Measurements from ENCODE around the gene IGFL1. TPM values are rescaled to one million over a fixed set of nuclear protein-coding genes. Genes with fewer than 3 reads are reported as not detected.
"Not testable (repeated sequence)": the region's sequence is repeated elsewhere in the genome, so short reads cannot be mapped to it uniquely, and the experiment has no call there.

The IGFL1 gene
- total and polyA plus RNA-seq, 4 donors = not detected

DNA sequence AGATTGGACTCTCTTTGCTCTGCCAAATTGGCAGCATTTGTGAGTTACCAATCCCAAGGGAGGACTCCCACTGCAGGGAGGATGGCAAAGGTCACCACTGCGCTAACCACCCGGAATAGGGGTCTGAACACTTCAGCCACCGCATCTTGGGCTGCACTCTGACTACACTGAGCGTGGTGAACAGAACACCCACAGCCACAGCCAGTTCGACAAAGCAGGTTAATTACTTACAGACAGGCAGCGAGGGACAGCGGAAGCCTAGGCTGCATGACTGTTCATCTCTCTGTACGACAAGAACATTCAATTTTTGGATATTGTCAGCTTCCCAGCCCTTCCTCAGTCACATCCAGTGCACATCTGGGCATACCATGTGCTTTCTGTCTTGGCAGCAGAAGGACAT lies 21.7 kb upstream of the IGFL1 start:
- DNase-seq; H3K27me3 ChIP-seq (ENCODE audit: control insufficient read depth in 1 of 2, insufficient read depth in 2 of 2, low read length in 1 of 2); H3K9me3 ChIP-seq (ENCODE audit: control insufficient read depth, low read length); ATAC-seq (ENCODE audit: low FRiP score); H3K27ac ChIP-seq (ENCODE audit: low read depth in 1 of 2, low read length in 2 of 2); intact Hi-C loops (cut with DNase I); H3K36me3 ChIP-seq (ENCODE audit: control insufficient read depth in 1 of 2, insufficient read depth in 2 of 2, low read length in 1 of 2); H3K4me3 ChIP-seq (ENCODE audit: low read length in 2 of 2); H3K4me1 ChIP-seq (ENCODE audit: control insufficient read depth in 1 of 2, insufficient read depth in 2 of 2, low read length in 2 of 2): not testable (repeated sequence)
- 57 to 75% methylated on average over 6 of the region's 8 CpGs for WGBS, 2 donors

DNA sequence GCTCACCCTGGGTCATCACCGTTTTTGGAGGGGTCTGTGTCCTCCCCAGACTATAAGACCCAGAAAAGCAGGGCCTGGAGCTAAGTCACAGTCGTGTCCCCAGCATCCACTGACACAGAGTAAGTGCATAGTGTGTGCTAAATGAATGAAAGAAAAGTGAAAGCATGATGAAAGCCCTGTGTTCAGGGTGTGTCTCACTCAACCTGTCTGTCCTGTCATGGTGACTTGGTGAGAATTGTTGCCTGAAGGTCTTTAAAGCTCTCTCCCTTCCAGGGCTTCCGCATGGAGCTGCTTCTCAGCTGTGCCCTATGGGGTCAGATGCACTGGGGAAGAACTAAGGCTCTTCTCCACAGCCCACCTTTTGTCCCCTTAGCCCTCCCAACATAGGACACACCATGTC lies 20.5 kb upstream of the IGFL1 start:
- intact Hi-C loops (cut with DNase I) = no loop called here
- H3K4me3 ChIP-seq (ENCODE audit: low read length in 2 of 2) = no peak overlapping the region
- no peaks in the 10 kb centered on the region for H3K4me1 ChIP-seq (ENCODE audit: control insufficient read depth in 1 of 2, insufficient read depth in 2 of 2, low read length in 2 of 2)
- peak; percentile 1 to 21 for DNase-seq
- WGBS, 2 donors = 66 to 71% methylated on average over 3 of the region's 3 CpGs
- H3K27ac ChIP-seq (ENCODE audit: low read depth in 1 of 2, low read length in 2 of 2) = no peak overlapping the region
- H3K9me3 ChIP-seq (ENCODE audit: control insufficient read depth, low read length) = no peaks in the 10 kb centered on the region
- no peaks in the 10 kb centered on the region for H3K36me3 ChIP-seq (ENCODE audit: control insufficient read depth in 1 of 2, insufficient read depth in 2 of 2, low read length in 1 of 2)
- no peak for ATAC-seq (ENCODE audit: low FRiP score)
- H3K27me3 ChIP-seq (ENCODE audit: control insufficient read depth in 1 of 2, insufficient read depth in 2 of 2, low read length in 1 of 2) = no peaks in the 10 kb centered on the region

DNA sequence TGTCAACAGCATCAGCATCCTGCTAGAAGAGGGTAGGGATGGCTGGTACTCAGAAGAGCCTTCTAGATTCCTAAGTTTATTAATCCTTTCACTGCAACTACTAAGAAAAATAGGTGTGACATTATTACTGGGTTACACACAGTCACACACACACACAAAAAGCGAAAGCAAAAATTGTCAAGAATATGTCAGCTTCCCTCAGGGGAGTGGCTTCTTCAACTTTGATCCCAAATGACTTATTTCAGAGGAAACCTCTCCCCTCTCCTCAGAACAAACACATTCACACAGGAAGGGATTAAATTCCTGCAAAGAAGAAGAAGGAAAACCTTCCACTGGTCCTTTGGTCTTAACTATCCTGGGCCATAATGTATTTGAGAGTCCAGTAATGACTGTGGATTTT lies 20.1 kb upstream of the IGFL1 start:
- intact Hi-C loops (cut with DNase I) = no loop called here
- Histone ChIP-seq H3K36me3 (ENCODE audit: control insufficient read depth in 1 of 2, insufficient read depth in 2 of 2, low read length in 1 of 2) (no peaks in the 10 kb centered on the region), H3K4me3 (ENCODE audit: low read length in 2 of 2) (no peak overlapping the region), H3K4me1 (ENCODE audit: control insufficient read depth in 1 of 2, insufficient read depth in 2 of 2, low read length in 2 of 2) (no peaks in the 10 kb centered on the region), H3K27me3 (ENCODE audit: control insufficient read depth in 1 of 2, insufficient read depth in 2 of 2, low read length in 1 of 2) (no peaks in the 10 kb centered on the region), H3K27ac (ENCODE audit: low read depth in 1 of 2, low read length in 2 of 2) (no peak overlapping the region), H3K9me3 (ENCODE audit: control insufficient read depth, low read length) (no peaks in the 10 kb centered on the region)
- DNase-seq (peak in 1 of 2 donors; percentile 0), ATAC-seq (ENCODE audit: low FRiP score) (no peak)
- 85 to 91% methylated on average over 1 of the region's 1 CpG for WGBS, 2 donors

DNA sequence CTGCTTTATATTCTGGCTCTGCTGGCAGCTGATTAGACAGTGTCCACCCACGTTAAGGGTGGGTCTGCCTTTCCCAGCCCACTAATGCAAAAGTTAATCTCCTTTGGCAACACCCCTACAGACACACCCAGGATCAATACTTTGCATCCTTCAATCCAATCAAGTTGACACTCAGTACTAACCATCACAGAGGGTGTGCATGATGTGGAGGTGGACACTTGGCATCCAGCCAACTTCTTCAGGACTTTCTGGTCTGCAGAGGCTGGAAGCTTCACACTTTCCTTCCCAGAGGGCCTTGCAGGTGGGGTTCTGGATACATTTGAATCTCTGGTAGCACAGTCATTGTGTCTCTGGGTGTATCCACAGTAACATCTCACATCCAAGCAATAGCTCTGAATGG lies 18.9 kb upstream of the IGFL1 start:
- DNase-seq = peak in 1 of 2 donors; percentile 11
- Histone ChIP-seq H3K9me3 (ENCODE audit: control insufficient read depth, low read length) (no peaks in the 10 kb centered on the region), H3K27ac (ENCODE audit: low read depth in 1 of 2, low read length in 2 of 2) (no peak overlapping the region), H3K27me3 (ENCODE audit: control insufficient read depth in 1 of 2, insufficient read depth in 2 of 2, low read length in 1 of 2) (no peaks in the 10 kb centered on the region), H3K36me3 (ENCODE audit: control insufficient read depth in 1 of 2, insufficient read depth in 2 of 2, low read length in 1 of 2) (no peaks in the 10 kb centered on the region), H3K4me1 (ENCODE audit: control insufficient read depth in 1 of 2, insufficient read depth in 2 of 2, low read length in 2 of 2) (no peaks in the 10 kb centered on the region), H3K4me3 (ENCODE audit: low read length in 2 of 2) (no peak overlapping the region)
- intact Hi-C loops (cut with DNase I) = no loop called here
- 50 to 70% methylated on average over 1 of the region's 1 CpG for WGBS, 2 donors
- ATAC-seq (ENCODE audit: low FRiP score) = no peak

DNA sequence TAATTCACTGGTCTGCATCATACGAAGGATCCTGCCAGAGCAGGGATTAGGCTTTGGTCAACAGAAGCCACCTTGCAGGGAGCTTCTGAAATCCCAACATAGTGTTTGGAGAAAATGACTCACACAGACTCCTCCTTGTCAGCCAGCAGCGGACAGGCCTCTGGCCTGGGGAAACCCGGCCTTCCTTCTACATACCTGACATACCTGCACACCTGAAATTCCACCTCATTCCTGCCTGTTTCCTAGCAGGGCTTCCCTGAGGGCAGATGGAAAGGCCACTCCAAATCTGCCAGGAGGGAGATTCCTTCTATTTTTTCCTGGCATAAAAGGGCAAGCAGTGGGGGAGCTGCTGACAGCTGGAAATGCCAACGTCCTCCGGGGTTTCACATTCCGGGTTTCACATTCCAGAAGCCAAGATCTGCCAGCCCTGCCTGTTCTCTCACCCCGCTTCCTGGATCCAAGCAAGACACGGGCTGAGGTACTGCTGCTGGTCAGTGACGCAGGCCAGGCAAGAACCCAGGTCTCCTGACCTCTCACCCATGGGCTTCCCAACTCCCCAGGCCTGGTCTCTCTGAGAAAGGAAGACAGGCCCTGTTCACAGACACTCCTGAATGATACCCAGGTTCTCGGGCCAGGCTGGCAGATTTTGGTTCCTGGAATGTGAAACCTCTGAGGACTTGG lies 18.2 kb upstream of the IGFL1 start:
- Histone ChIP-seq H3K36me3 (ENCODE audit: control insufficient read depth in 1 of 2, insufficient read depth in 2 of 2, low read length in 1 of 2) (no peaks in the 10 kb centered on the region), H3K4me3 (ENCODE audit: low read length in 2 of 2) (no peak overlapping the region), H3K9me3 (ENCODE audit: control insufficient read depth, low read length) (no peaks in the 10 kb centered on the region), H3K4me1 (ENCODE audit: control insufficient read depth in 1 of 2, insufficient read depth in 2 of 2, low read length in 2 of 2) (no peaks in the 10 kb centered on the region), H3K27me3 (ENCODE audit: control insufficient read depth in 1 of 2, insufficient read depth in 2 of 2, low read length in 1 of 2) (no peaks in the 10 kb centered on the region), H3K27ac (ENCODE audit: low read depth in 1 of 2, low read length in 2 of 2) (no peak overlapping the region)
- no peak for ATAC-seq (ENCODE audit: low FRiP score)
- DNase-seq = peak in 1 of 2 donors; percentile 53
- WGBS, 2 donors = 18% methylated on average over 10 of the region's 10 CpGs
- intact Hi-C loops (cut with DNase I) = no loop called here

DNA sequence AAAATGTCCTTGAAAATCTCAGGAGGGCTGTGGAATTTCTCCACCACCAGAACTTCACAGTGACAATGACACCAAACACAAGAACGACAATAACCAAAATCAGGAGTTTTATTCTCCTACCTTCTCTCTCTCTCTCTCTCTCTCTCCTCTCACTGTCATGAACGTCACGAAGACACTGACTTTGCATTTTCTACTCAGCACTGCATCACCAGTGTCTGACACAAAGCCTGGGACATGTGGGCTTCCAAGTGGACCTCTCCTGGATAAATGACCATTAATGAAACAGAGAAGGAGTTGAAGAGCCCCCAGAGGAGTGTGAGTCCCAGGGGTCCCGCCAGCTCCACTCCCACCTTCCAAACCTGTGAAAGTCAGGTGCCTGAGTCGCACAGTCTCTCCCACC lies 16.9 kb upstream of the IGFL1 start:
- ATAC-seq (ENCODE audit: low FRiP score); intact Hi-C loops (cut with DNase I); H3K9me3 ChIP-seq (ENCODE audit: control insufficient read depth, low read length); H3K4me3 ChIP-seq (ENCODE audit: low read length in 2 of 2); DNase-seq; H3K27me3 ChIP-seq (ENCODE audit: control insufficient read depth in 1 of 2, insufficient read depth in 2 of 2, low read length in 1 of 2); H3K36me3 ChIP-seq (ENCODE audit: control insufficient read depth in 1 of 2, insufficient read depth in 2 of 2, low read length in 1 of 2); H3K27ac ChIP-seq (ENCODE audit: low read depth in 1 of 2, low read length in 2 of 2); H3K4me1 ChIP-seq (ENCODE audit: control insufficient read depth in 1 of 2, insufficient read depth in 2 of 2, low read length in 2 of 2): not testable (repeated sequence)
- WGBS, 2 donors = 86 to 88% methylated on average over 5 of the region's 5 CpGs

DNA sequence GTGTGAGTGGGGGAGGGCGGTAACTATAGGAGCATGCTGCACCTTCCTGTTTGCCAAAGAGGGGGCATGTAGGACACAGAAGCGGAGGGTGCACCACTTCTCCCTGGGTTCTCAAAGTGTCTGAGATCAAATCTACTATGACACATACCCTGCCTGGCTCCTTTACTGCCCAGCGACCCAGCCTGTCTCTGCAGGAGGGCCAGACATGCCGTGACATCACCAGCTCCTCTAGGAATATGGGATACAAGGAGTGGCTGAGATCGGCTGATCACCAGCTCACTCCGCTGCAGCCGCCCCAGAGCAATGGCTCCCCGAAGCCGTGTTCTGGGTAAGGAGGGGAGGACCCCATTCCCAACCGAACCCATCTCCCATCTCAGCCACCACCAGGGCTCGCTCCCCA lies 16.4 kb upstream of the IGFL1 start:
- H3K9me3 ChIP-seq (ENCODE audit: control insufficient read depth, low read length) = peaks cover under 1% of the 10 kb centered on the region
- H3K4me1 ChIP-seq (ENCODE audit: control insufficient read depth in 1 of 2, insufficient read depth in 2 of 2, low read length in 2 of 2) = no peaks in the 10 kb centered on the region
- H3K4me3 ChIP-seq (ENCODE audit: low read length in 2 of 2) = no peak overlapping the region
- H3K27me3 ChIP-seq (ENCODE audit: control insufficient read depth in 1 of 2, insufficient read depth in 2 of 2, low read length in 1 of 2) = no peaks in the 10 kb centered on the region
- no peaks in the 10 kb centered on the region for H3K36me3 ChIP-seq (ENCODE audit: control insufficient read depth in 1 of 2, insufficient read depth in 2 of 2, low read length in 1 of 2)
- WGBS, 2 donors = 69 to 80% methylated on average over 11 of the region's 11 CpGs
- peak in 1 of 2 donors; percentile 43 for DNase-seq
- H3K27ac ChIP-seq (ENCODE audit: low read depth in 1 of 2, low read length in 2 of 2) = no peak overlapping the region
- intact Hi-C loops (cut with DNase I) = no loop called here
- no peak for ATAC-seq (ENCODE audit: low FRiP score)

DNA sequence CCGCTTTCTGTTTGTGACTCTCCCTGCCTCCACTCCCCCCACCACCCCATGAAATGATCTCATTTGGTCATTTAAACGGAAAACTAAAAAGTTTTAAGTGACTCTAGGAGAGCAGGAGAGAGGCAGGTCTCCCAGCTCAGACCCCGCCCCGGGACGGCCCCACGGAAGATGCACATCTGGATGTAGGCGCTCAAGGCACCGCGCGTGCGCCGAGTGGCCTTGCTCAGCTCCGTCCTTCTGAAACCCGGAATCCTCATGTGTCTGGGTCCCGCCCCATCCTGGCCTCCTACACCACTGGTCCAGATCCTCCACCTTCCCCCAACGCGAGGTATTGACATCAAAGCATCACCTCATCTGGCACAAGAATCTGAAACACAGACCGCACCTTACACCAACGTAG lies 15.7 kb upstream of the IGFL1 start:
- Histone ChIP-seq H3K27me3 (ENCODE audit: control insufficient read depth in 1 of 2, insufficient read depth in 2 of 2, low read length in 1 of 2) (no peaks in the 10 kb centered on the region), H3K4me1 (ENCODE audit: control insufficient read depth in 1 of 2, insufficient read depth in 2 of 2, low read length in 2 of 2) (no peaks in the 10 kb centered on the region), H3K9me3 (ENCODE audit: control insufficient read depth, low read length) (peaks cover 1% of the 10 kb centered on the region), H3K4me3 (ENCODE audit: low read length in 2 of 2) (no peak overlapping the region), H3K27ac (ENCODE audit: low read depth in 1 of 2, low read length in 2 of 2) (no peak overlapping the region), H3K36me3 (ENCODE audit: control insufficient read depth in 1 of 2, insufficient read depth in 2 of 2, low read length in 1 of 2) (no peaks in the 10 kb centered on the region)
- DNase-seq (peak in 1 of 2 donors; percentile 53), ATAC-seq (ENCODE audit: low FRiP score) (no peak)
- intact Hi-C loops (cut with DNase I) = no loop called here
- 89 to 90% methylated on average over 19 of the region's 19 CpGs for WGBS, 2 donors

DNA sequence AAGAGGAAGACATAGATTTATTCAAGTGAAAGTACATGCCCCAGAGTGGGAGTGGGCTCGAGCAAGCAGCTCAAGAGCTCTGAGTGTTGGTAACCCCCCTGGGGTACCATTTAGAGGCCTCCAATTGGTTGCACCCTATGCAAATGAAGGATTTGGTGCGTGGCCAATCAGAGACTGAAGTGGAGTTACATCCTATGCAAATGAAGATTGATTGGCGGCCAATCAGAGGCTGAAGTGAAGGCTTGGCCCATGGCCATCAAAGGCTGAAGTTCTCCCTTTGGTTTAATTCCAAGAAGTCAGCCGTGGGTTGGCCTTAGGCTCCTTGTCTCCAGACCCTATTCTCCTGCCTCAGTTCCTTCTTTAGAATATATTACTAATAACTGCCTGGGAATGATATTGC lies 12.9 kb upstream of the IGFL1 start:
- Histone ChIP-seq H3K4me1 (ENCODE audit: control insufficient read depth in 1 of 2, insufficient read depth in 2 of 2, low read length in 2 of 2) (no peaks in the 10 kb centered on the region), H3K9me3 (ENCODE audit: control insufficient read depth, low read length) (peaks cover 1% of the 10 kb centered on the region), H3K27ac (ENCODE audit: low read depth in 1 of 2, low read length in 2 of 2) (no peak overlapping the region), H3K36me3 (ENCODE audit: control insufficient read depth in 1 of 2, insufficient read depth in 2 of 2, low read length in 1 of 2) (no peaks in the 10 kb centered on the region), H3K27me3 (ENCODE audit: control insufficient read depth in 1 of 2, insufficient read depth in 2 of 2, low read length in 1 of 2) (no peaks in the 10 kb centered on the region), H3K4me3 (ENCODE audit: low read length in 2 of 2) (no peak overlapping the region)
- WGBS, 2 donors = 52 to 59% methylated on average over 4 of the region's 4 CpGs
- ATAC-seq (ENCODE audit: low FRiP score) (no peak), DNase-seq (no peak)
- intact Hi-C loops (cut with DNase I) = no loop called here
